Inferior parietal cortex (tissue), 1 donor: ENCODE results near the gene ANKRD13A.
"Not testable (repeated sequence)": the region's sequence is repeated elsewhere in the genome, so short reads cannot be mapped to it uniquely, and the experiment has no call there.

ENCODE experiments used
- DNase-seq: peaks from one replicate; pipeline ENCODE4 v3.0.0-alpha.2; 2016; ENCODE audit errors: extremely low spot score

Gene ANKRD13A

DNA sequence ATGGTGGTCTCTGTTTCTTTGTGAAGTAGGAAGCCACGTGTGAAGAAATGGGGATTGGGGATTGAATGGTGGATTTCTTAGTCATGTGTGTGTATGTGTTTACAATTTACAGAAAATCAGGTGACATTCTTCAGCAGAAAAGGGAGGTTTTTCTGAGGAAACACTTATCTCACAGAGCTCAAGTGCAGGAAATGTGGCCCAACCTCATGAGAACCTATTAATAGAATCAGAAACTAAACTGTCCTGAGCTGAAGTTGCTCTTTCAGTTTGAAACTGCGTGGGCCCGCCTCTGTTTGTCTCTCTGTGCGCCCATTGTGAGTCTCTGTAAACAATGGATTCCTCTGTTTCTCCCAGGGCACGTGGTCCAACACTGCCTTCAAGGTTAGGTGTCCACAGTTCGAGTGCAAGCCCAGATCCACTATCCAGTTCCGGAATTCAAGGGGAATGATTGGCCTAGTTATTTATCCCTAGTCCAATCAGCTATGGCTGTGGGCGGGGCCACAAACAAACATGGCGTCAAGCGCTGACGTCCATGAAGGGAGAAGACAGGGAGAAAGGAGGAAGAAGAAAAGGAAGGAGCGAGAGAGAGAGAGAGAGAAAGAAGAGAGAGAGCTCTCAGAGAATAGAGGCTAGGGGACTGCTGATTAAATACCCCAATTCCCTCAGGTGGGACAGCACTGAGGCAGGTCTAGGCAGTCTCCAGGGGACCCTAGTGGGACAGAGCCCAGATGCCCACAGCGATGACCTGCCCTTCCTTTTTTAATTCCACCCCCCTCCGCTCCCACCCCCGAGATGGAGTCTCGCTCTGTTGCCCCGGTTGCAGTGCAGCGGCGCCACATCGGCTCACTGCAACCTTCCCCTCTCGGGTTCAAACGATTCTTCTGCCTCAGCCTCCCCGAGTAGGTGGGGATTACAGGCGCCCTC is 80.5 kb downstream of the ANKRD13A start:
- DNase-seq = peak; percentile 94

DNA sequence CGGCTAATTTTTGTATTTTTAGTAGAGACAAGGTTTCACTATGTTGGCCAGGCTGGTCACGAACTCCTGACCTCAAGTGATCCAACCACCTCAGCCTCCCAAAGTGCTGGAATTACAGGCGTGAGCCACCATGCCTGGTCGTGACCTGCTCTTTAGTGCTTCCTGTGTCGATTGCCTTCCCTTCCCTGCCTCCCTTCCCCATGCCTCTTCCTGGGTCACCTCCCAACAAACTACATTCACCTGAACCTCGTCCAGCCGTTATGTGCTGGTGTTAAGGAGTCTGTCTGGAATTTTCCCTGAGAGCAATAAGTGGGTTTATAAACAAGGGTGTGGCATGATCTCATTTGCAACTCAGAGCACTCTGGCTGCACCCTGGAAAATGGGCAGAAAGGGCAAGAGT is 81.2 kb downstream of the ANKRD13A start:
- DNase-seq = no peak

DNA sequence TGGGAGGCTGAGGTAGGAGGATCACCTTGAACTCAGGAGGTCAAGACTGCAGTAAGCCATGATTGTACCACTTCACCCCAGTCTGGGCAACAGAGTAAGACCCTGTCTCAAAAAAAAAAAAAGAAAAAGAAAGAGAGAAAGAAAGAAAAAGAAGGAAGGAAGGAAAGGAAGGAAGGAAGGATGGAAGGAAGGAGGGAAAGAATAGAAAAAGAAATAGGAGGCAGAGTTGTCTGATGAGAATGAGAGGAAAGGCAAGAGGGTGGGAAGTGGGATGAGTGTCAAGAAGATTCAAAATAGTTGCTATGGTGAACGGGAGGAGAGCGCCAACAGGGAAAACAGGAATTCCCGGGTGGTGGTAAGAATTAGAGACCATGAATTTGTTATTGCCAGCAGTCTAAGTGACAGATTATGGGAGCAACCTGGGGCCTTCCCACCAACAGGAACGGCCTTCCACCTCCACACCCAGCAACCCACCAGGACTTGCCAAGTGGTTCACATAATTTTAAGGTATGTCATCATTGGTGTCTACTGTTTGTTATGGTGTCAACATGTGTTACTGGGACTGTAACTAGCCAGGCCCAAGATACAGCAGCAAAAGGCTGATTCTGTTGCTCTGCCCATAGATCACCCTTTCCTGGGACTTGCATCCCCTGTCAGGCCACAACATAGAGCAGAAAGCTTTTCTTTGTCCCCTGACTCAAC is 85.2 kb downstream of the ANKRD13A start:
- DNase-seq = no peak

DNA sequence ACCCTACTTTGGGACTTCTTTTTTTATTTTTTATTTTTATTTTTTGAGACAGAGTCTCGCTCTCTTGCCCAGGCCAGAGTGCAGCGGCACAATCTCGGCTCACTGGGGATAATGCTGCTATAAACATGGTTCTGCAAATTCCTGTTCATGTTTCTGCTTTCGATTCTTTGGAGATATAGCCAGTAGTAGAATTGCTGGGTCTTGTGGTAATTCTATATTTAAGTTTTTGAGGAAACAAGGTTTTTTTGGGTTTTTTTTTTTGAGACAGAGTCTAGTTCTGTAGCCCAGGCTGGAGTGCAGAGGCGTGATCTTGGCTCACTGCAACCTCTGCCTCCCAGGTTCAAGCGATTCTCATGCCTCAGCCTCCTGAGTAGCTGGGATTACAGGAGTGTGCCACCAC is 89.0 kb downstream of the ANKRD13A start:
- not testable (repeated sequence) for DNase-seq

DNA sequence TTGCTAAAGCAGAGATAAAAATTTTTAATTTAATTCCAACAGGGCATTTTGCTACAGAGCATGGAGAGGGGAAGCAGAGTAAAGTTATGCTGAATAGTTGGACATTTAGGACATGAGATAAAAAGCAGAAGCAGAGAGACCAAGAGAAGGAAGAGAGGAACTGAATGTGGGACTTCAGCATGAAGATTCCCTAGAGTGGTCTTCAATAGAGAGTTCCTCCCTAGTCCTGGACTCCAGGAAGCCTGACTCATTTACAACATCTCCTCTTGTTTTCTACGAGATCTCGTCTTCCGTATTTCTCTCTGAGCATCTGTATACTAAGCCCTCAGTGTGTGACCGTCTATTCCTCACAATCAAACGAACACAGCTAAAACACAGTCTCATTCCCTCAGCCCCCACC is 89.7 kb downstream of the ANKRD13A start:
- no peak for DNase-seq
